ENCODE results near the gene ZNRF3. TPM values are rescaled to one million over a fixed set of nuclear protein-coding genes. Genes with fewer than 3 reads are reported as not detected.

ZNRF3 gene
- total and polyA plus RNA-seq, 8 donors = 8.8 to 30.4 (median 27.2) TPM

DNA sequence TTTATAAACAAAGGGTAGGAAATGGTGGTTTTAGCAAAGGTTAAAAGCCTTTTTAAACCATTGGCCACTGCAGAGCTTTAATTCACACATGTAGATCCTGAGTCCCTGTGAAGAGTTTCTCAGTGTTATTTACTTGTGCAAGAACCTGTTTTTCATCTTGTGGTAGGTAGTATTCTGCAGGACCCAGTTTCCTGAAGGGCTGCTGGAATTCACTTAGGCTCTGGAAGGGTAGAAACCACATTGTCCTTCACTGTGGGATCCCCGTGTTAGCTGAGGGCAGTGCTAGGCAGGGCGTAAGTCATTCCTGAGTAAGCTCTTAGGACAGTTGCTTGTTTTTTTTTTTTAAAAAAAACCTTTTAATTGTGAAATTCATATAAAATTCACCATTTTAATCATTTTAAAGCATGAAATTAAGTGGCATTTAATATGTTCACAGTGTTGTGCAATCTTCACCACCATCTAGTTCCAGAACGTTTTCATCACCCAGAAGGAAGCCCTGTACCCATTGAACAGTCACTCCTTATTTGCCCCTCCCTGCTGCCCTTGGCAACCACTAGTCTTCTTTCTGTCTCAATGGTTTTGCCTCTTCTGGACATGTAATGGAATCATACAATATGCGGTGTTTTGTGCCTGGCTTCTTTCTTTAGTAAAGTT, 100.5 kb downstream of the ZNRF3 start:
- intact Hi-C loops (cut with DNase I) = loop anchor here in 1 of 2 donors (10.0 kb wide), 1 partner anchor 59 kb away; no protein-coding TSS in a partner anchor
- Histone ChIP-seq H3K27ac (peak overlapping the region in 1 of 2 donors; percentile 55), H3K4me1 (peaks cover 7 to 14% of the 10 kb centered on the region in 2 donors), H3K36me3 (no peaks in the 10 kb centered on the region), H3K4me3 (no peak overlapping the region), H3K9me3 (no peaks in the 10 kb centered on the region), H3K27me3 (no peaks in the 10 kb centered on the region)
- ATAC-seq = peak; percentile 57
- TF ChIP-seq, protein P1, sequence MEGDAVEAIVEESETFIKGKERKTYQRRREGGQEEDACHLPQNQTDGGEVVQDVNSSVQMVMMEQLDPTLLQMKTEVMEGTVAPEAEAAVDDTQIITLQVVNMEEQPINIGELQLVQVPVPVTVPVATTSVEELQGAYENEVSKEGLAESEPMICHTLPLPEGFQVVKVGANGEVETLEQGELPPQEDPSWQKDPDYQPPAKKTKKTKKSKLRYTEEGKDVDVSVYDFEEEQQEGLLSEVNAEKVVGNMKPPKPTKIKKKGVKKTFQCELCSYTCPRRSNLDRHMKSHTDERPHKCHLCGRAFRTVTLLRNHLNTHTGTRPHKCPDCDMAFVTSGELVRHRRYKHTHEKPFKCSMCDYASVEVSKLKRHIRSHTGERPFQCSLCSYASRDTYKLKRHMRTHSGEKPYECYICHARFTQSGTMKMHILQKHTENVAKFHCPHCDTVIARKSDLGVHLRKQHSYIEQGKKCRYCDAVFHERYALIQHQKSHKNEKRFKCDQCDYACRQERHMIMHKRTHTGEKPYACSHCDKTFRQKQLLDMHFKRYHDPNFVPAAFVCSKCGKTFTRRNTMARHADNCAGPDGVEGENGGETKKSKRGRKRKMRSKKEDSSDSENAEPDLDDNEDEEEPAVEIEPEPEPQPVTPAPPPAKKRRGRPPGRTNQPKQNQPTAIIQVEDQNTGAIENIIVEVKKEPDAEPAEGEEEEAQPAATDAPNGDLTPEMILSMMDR (IDR thresholded peaks at IDR 0.05) = no peak
- DNase-seq = peak in 1 of 4 donors; percentile 62

DNA sequence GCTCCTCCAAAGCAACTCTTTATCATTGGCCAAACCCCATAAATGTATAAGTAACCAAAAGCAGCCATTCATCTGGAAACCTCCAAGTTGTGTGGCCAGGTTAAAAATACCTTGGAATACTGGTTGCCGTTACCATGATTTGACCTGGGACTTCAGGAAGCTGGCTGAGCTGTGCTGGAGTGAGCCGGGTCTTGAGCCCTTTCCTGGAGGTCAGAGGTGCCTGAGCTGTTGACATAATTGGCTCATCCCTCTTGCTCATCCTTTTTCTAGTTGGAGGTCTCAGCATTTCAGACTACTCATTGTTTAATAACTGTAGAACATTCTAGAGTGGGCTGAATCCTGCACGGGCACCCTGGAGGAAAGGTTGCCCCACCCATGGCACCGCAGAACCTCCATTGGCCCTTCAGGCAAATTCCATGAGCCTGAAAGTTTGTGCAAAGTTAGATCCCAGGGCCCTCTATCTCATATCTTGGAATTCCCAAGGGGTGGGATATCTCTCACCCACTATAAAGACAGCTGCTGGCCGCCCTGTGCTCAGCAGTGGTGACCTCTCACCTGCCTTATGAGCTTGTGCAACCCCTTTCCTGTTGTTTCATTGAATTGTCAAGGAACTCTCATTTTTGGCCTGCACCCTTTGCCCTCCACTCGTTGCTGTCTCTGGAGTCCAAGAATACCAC, 101.2 kb downstream of the ZNRF3 start:
- DNase-seq = no peak
- ATAC-seq = no peak
- TF ChIP-seq, protein P1 (IDR thresholded peaks at IDR 0.05) = no peak
- H3K36me3 ChIP-seq = no peaks in the 10 kb centered on the region
- H3K9me3 ChIP-seq = no peaks in the 10 kb centered on the region
- H3K4me1 ChIP-seq = peaks cover 14% of the 10 kb centered on the region in 2 donors
- H3K4me3 ChIP-seq = no peak overlapping the region
- peak overlapping the region in 1 of 2 donors; percentile 55 for H3K27ac ChIP-seq
- intact Hi-C loops (cut with DNase I) = loop anchor here in 1 of 2 donors (10.0 kb wide), 1 partner anchor 60 kb away; no protein-coding TSS in a partner anchor
- no peaks in the 10 kb centered on the region for H3K27me3 ChIP-seq

DNA sequence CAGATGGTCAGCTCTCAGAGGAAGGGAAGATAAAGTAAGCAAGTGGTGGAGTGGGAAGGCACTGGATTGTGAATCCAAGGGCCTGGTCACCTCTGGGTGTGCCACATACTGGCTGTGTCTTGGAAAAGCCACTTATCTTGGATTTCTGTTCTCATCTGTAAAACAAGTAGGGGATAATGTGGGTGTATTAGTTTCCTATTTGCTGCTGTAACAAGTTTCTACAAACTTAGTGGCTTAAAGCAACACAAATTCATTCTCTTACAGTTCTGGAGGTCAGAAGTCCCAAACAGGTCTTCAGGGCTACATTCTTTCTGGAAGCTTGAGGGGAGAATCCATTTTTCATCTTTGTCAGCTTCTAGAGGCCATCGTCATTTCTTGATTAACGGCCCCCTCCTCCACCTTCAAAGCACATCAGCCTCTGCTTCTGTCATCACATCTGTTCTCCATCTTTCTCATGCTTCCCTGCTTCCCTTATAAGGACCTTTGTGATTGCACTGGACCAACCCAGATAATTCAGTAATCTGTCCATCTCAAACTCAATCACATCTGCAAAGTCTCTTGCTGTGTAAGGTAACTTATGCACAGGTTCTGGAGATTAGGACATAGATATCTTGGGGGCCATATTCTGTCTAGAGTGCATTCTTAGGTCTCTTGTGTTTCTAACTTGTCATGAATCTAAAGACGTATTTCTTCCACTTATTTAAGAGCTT, 102.4 kb downstream of the ZNRF3 start:
- no peaks in the 10 kb centered on the region for H3K36me3 ChIP-seq
- TF ChIP-seq, protein P1 (IDR thresholded peaks at IDR 0.05) = no peak
- peaks cover 11 to 14% of the 10 kb centered on the region in 2 donors for H3K4me1 ChIP-seq
- no peaks in the 10 kb centered on the region for H3K9me3 ChIP-seq
- no peaks in the 10 kb centered on the region for H3K27me3 ChIP-seq
- DNase-seq (no peak), ATAC-seq (no peak)
- intact Hi-C loops (cut with DNase I) = loop anchor here in 1 of 2 donors (10.0 kb wide), 1 partner anchor 61 kb away; no protein-coding TSS in a partner anchor
- peak overlapping the region; percentile 5 to 49 for H3K27ac ChIP-seq
- H3K4me3 ChIP-seq = no peak overlapping the region

DNA sequence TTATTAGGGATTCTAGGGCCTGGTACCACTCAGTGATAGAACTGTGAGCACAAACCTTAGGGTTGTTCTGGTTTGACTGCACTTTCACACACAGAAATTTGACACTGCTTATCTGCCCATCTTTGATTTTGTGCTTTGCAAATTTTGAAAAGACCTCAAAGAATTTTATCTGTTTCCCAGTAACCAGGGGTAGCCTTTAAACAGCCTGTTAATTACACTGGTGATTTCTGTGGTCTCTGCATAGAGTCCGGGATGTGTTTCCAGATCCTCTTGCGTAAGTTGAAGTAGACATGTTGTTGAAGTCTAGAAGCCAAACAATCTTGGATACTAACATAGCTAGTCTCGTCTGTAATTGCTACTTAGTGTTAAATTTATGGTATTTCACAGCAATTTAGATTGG, 103.0 kb downstream of the ZNRF3 start:
- peak; percentile 11 for ATAC-seq
- H3K4me1 ChIP-seq = peaks cover 10 to 14% of the 10 kb centered on the region in 2 donors
- intact Hi-C loops (cut with DNase I) = loop anchor here in 1 of 2 donors (10.0 kb wide), 1 partner anchor 62 kb away; no protein-coding TSS in a partner anchor
- DNase-seq = no peak
- H3K27me3 ChIP-seq = no peaks in the 10 kb centered on the region
- TF ChIP-seq, protein P1 (IDR thresholded peaks at IDR 0.05) = no peak
- peak overlapping the region; percentile 5 to 49 for H3K27ac ChIP-seq
- no peaks in the 10 kb centered on the region for H3K36me3 ChIP-seq
- H3K4me3 ChIP-seq = no peak overlapping the region
- H3K9me3 ChIP-seq = no peaks in the 10 kb centered on the region
